ENCODE results near the gene DSCAM. TPM values are rescaled to one million over a fixed set of nuclear protein-coding genes. Genes with fewer than 3 reads are reported as not detected.

Gene DSCAM
- total RNA-seq, 2 donors from 2014 or later, result not detected

GRCh38 chr21:40625991-40626390, 221.0 kb downstream of the DSCAM start:
- no peak for DNase-seq (ENCODE audit: low spot score in 2 of 2)
- H3K9me3 Mint-ChIP-seq, result peaks cover 15% of the 10 kb centered on the region in 2 donors
- no peaks in the 10 kb centered on the region for H3K36me3 Mint-ChIP-seq
- H3K27ac Mint-ChIP-seq, result no peak overlapping the region
- ATAC-seq, result no peak

- peaks cover 12 to 14% of the 10 kb centered on the region in 2 donors for H3K9me3 Mint-ChIP-seq
- ATAC-seq (no peak), DNase-seq (ENCODE audit: low spot score in 2 of 2) (no peak)
- peaks cover 0 to 3% of the 10 kb centered on the region in 2 donors for H3K36me3 Mint-ChIP-seq
- no peak overlapping the region for H3K27ac Mint-ChIP-seq
Measured at GRCh38 chr21:40623528-40623927, 223.4 kb downstream of the DSCAM start.

GRCh38 chr21:40622531-40622930, 224.4 kb downstream of the DSCAM start:
- H3K9me3 Mint-ChIP-seq, result peaks cover 16 to 23% of the 10 kb centered on the region in 2 donors
- no peak overlapping the region for H3K27ac Mint-ChIP-seq
- DNase-seq (ENCODE audit: low spot score in 2 of 2) (no peak), ATAC-seq (no peak)
- H3K36me3 Mint-ChIP-seq, result peaks cover 0 to 13% of the 10 kb centered on the region in 2 donors

GRCh38 chr21:40620386-40621145, 226.4 kb downstream of the DSCAM start:
- no peak for ATAC-seq
- Mint-ChIP-seq H3K36me3 (peaks cover 0 to 16% of the 10 kb centered on the region in 2 donors), H3K9me3 (peaks cover 10 to 18% of the 10 kb centered on the region in 2 donors), H3K27ac (no peak overlapping the region)
- no peak for DNase-seq (ENCODE audit: low spot score in 2 of 2)

- ATAC-seq (no peak), DNase-seq (ENCODE audit: low spot score in 2 of 2) (no peak)
- Mint-ChIP-seq H3K36me3 (peaks cover 0 to 16% of the 10 kb centered on the region in 2 donors), H3K9me3 (peaks cover 10 to 18% of the 10 kb centered on the region in 2 donors), H3K27ac (peak overlapping the region in 1 of 2 donors; percentile 86)
Measured at GRCh38 chr21:40618191-40618973, 228.6 kb downstream of the DSCAM start.

- DNase-seq (ENCODE audit: low spot score in 2 of 2), result no peak
- peaks cover 10 to 14% of the 10 kb centered on the region in 2 donors for H3K9me3 Mint-ChIP-seq
- no peak for ATAC-seq
- H3K36me3 Mint-ChIP-seq, result peaks cover 0 to 16% of the 10 kb centered on the region in 2 donors
- no peak overlapping the region for H3K27ac Mint-ChIP-seq
Measured at GRCh38 chr21:40616377-40616704, 230.6 kb downstream of the DSCAM start.

- Mint-ChIP-seq H3K27ac (no peak overlapping the region), H3K36me3 (peaks cover 0 to 16% of the 10 kb centered on the region in 2 donors), H3K9me3 (peaks cover 8 to 12% of the 10 kb centered on the region in 2 donors)
- no peak for ATAC-seq
- no peak for DNase-seq (ENCODE audit: low spot score in 2 of 2)
Measured at GRCh38 chr21:40615505-40616376, 231.2 kb downstream of the DSCAM start.

GRCh38 chr21:40613546-40614030, 233.4 kb downstream of the DSCAM start:
- H3K9me3 Mint-ChIP-seq, result peaks cover 8 to 10% of the 10 kb centered on the region in 2 donors
- no peak for ATAC-seq
- H3K27ac Mint-ChIP-seq, result no peak overlapping the region
- DNase-seq (ENCODE audit: low spot score in 2 of 2), result no peak
- peaks cover 0 to 13% of the 10 kb centered on the region in 2 donors for H3K36me3 Mint-ChIP-seq

GRCh38 chr21:40610345-40610744, 236.6 kb downstream of the DSCAM start:
- Mint-ChIP-seq H3K27ac (no peak overlapping the region), H3K9me3 (peaks cover 5 to 13% of the 10 kb centered on the region in 2 donors), H3K36me3 (peaks cover 0 to 4% of the 10 kb centered on the region in 2 donors)
- DNase-seq (ENCODE audit: low spot score in 2 of 2) (no peak), ATAC-seq (no peak)

GRCh38 chr21:40606341-40606740, 240.6 kb downstream of the DSCAM start:
- Mint-ChIP-seq H3K27ac (no peak overlapping the region), H3K36me3 (peaks cover 0 to 4% of the 10 kb centered on the region in 2 donors), H3K9me3 (peaks cover 11% of the 10 kb centered on the region in 2 donors)
- DNase-seq (ENCODE audit: low spot score in 2 of 2) (no peak), ATAC-seq (no peak)

- Mint-ChIP-seq H3K27ac (no peak overlapping the region), H3K36me3 (peaks cover 0 to 4% of the 10 kb centered on the region in 2 donors), H3K9me3 (peaks cover 11% of the 10 kb centered on the region in 2 donors)
- no peak for DNase-seq (ENCODE audit: low spot score in 2 of 2)
- ATAC-seq, result no peak
Measured at GRCh38 chr21:40605094-40605493, 241.9 kb downstream of the DSCAM start.

- no peak overlapping the region for H3K27ac Mint-ChIP-seq
- peaks cover 0 to 4% of the 10 kb centered on the region in 2 donors for H3K36me3 Mint-ChIP-seq
- DNase-seq (ENCODE audit: low spot score in 2 of 2) (no peak), ATAC-seq (no peak)
- peaks cover 13 to 15% of the 10 kb centered on the region in 2 donors for H3K9me3 Mint-ChIP-seq
Measured at GRCh38 chr21:40603774-40604173, 243.2 kb downstream of the DSCAM start.

GRCh38 chr21:40602080-40602479, 244.9 kb downstream of the DSCAM start:
- H3K36me3 Mint-ChIP-seq, result no peaks in the 10 kb centered on the region
- DNase-seq (ENCODE audit: low spot score in 2 of 2), result no peak
- ATAC-seq, result no peak
- no peak overlapping the region for H3K27ac Mint-ChIP-seq
- peaks cover 10% of the 10 kb centered on the region in 2 donors for H3K9me3 Mint-ChIP-seq

GRCh38 chr21:40595806-40596205, 251.2 kb downstream of the DSCAM start:
- ATAC-seq, result no peak
- peaks cover 4 to 7% of the 10 kb centered on the region in 2 donors for H3K9me3 Mint-ChIP-seq
- no peak overlapping the region for H3K27ac Mint-ChIP-seq
- no peak for DNase-seq (ENCODE audit: low spot score in 2 of 2)
- H3K36me3 Mint-ChIP-seq, result no peaks in the 10 kb centered on the region

- DNase-seq (ENCODE audit: low spot score in 2 of 2) (no peak), ATAC-seq (no peak)
- peaks cover 4 to 5% of the 10 kb centered on the region in 2 donors for H3K9me3 Mint-ChIP-seq
- H3K36me3 Mint-ChIP-seq, result no peaks in the 10 kb centered on the region
- no peak overlapping the region for H3K27ac Mint-ChIP-seq
Measured at GRCh38 chr21:40587736-40588346, 259.1 kb downstream of the DSCAM start.

GRCh38 chr21:40586575-40586974, 260.4 kb downstream of the DSCAM start:
- ATAC-seq, result no peak
- Mint-ChIP-seq H3K27ac (no peak overlapping the region), H3K36me3 (no peaks in the 10 kb centered on the region), H3K9me3 (peaks cover 4 to 5% of the 10 kb centered on the region in 2 donors)
- DNase-seq (ENCODE audit: low spot score in 2 of 2), result no peak

Data from activated naive CD4-positive, alpha-beta T cell treated with anti-CD3 and anti-CD28 coated beads, Interleukin-2, amount 50 U/mL, for 72 hours (primary cell).